ENCODE measurements around the gene PRICKLE2. TPM values are rescaled to one million over a fixed set of nuclear protein-coding genes. Genes with fewer than 3 reads are reported as not detected.

Gene PRICKLE2
- total RNA-seq, 1 donor from 2014 or later = 10.8 TPM

GRCh38 chr3:64199932-64200331 is 25.3 kb downstream of the PRICKLE2 start:
- Histone ChIP-seq H3K27me3 (ENCODE audit: control insufficient read depth, insufficient read depth, low read length) (no peaks in the 10 kb centered on the region), H3K36me3 (ENCODE audit: control insufficient read depth, insufficient read depth, low read length) (peaks cover 1% of the 10 kb centered on the region), H3K4me3 (ENCODE audit: low read depth, low read length) (no peak overlapping the region)
- DNase-seq (ENCODE audit: low read depth) = no peak
- no peak for TF ChIP-seq CTCF (IDR thresholded peaks at IDR 0.05; ENCODE audit: insufficient read depth, low read length, poor library complexity, severe bottlenecking)

- H3K36me3 ChIP-seq (ENCODE audit: control insufficient read depth, insufficient read depth, low read length) = peaks cover 1% of the 10 kb centered on the region
- H3K27me3 ChIP-seq (ENCODE audit: control insufficient read depth, insufficient read depth, low read length) = no peaks in the 10 kb centered on the region
- H3K4me3 ChIP-seq (ENCODE audit: low read depth, low read length) = no peak overlapping the region
- TF ChIP-seq CTCF (IDR thresholded peaks at IDR 0.05; ENCODE audit: insufficient read depth, low read length, poor library complexity, severe bottlenecking) = no peak
- no peak for DNase-seq (ENCODE audit: low read depth)
Measured at GRCh38 chr3:64196236-64196929, 28.9 kb downstream of the PRICKLE2 start.

GRCh38 chr3:64195789-64196188 is 29.5 kb downstream of the PRICKLE2 start:
- DNase-seq (ENCODE audit: low read depth) = no peak
- H3K27me3 ChIP-seq (ENCODE audit: control insufficient read depth, insufficient read depth, low read length) = no peaks in the 10 kb centered on the region
- no peak overlapping the region for H3K4me3 ChIP-seq (ENCODE audit: low read depth, low read length)
- no peak for TF ChIP-seq CTCF (IDR thresholded peaks at IDR 0.05; ENCODE audit: insufficient read depth, low read length, poor library complexity, severe bottlenecking)
- peaks cover 1% of the 10 kb centered on the region for H3K36me3 ChIP-seq (ENCODE audit: control insufficient read depth, insufficient read depth, low read length)

- DNase-seq (ENCODE audit: low read depth) = no peak
- Histone ChIP-seq H3K27me3 (ENCODE audit: control insufficient read depth, insufficient read depth, low read length) (no peaks in the 10 kb centered on the region), H3K36me3 (ENCODE audit: control insufficient read depth, insufficient read depth, low read length) (no peaks in the 10 kb centered on the region), H3K4me3 (ENCODE audit: low read depth, low read length) (no peak overlapping the region)
- TF ChIP-seq CTCF (IDR thresholded peaks at IDR 0.05; ENCODE audit: insufficient read depth, low read length, poor library complexity, severe bottlenecking) = no peak
Measured at GRCh38 chr3:64191822-64192221, 33.4 kb downstream of the PRICKLE2 start.

- no peak for TF ChIP-seq CTCF (IDR thresholded peaks at IDR 0.05; ENCODE audit: insufficient read depth, low read length, poor library complexity, severe bottlenecking)
- H3K36me3 ChIP-seq (ENCODE audit: control insufficient read depth, insufficient read depth, low read length) = no peaks in the 10 kb centered on the region
- no peak overlapping the region for H3K4me3 ChIP-seq (ENCODE audit: low read depth, low read length)
- no peak for DNase-seq (ENCODE audit: low read depth)
- no peaks in the 10 kb centered on the region for H3K27me3 ChIP-seq (ENCODE audit: control insufficient read depth, insufficient read depth, low read length)
Measured at GRCh38 chr3:64190517-64191515, 34.5 kb downstream of the PRICKLE2 start.

All from kidney epithelial cell (primary cell).